Epidermal melanocyte (primary cell): Measurements from ENCODE around the gene GPC2.

Source experiments
- DNase-seq: peaks from one replicate; pipeline ENCODE4 v3.0.0; 2011; ENCODE audit warnings: low spot score; ENCODE audit not compliant: insufficient read length

Gene GPC2

DNA sequence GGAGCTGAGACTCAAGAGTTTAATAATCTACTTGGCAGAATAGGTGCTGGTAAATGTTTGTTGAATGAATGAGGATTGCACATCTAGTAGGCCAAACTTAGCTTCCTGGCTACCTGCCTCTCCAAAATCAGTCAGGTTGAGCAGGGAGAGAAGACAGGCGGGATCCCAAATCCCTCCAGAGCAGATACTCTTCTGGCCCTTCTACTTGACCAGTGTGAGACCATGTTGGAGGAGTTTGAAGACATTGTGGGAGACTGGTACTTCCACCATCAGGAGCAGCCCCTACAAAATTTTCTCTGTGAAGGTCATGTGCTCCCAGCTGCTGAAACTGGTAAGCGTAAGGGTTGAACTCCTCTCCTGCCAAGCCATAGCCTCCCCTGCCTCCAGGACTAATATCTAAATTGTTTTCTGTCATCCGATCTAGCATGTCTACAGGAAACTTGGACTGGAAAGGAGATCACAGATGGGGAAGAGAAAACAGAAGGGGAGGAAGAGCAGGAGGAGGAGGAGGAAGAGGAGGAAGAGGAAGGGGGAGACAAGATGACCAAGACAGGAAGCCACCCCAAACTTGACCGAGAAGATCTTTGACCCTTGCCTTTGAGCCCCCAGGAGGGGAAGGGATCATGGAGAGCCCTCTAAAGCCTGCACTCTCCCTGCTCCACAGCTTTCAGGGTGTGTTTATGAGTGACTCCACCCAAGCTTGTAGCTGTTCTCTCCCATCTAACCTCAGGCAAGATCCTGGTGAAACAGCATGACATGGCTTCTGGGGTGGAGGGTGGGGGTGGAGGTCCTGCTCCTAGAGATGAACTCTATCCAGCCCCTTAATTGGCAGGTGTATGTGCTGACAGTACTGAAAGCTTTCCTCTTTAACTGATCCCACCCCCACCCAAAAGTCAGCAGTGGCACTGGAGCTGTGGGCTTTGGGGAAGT, 52.6 kb downstream of the GPC2 start:
- no peak for DNase-seq

DNA sequence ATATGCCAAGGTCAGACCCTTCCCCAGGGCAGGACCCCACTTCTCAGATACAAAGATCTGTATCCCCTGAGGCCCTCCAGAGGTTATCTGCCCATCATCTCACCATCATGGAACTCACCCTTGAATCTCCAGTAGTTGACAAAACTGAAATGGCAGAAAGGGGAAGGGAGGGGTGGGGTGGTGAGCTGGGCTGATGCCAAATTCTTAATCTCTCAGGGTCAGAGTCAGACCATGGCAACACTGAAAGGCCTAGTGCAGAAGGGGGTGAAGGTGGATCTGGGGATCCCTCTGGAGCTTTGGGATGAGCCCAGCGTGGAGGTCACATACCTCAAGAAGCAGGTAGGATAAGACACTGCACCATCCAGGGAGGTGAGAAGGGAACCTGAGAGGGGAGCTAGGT, 54.6 kb downstream of the GPC2 start:
- DNase-seq, result no peak

DNA sequence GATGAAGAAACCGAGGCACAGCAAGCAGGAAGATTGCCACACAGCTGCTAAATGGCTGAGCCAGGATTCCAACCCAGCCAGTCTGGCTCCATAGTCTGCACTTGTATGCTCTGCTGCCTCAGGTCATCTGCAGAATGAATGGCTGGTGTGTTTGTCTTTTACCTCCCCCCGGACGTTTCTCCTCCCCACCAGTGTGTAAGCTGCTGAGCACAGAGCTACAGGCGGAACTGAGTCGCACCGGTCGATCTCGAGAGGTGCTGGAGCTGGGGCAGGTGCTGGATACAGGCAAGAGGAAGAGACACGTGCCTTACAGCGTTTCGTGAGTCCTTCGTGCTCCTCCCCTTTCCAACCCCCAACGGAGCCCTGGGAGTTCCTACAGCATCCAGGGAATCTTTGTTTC, 55.1 kb downstream of the GPC2 start:
- no peak for DNase-seq

DNA sequence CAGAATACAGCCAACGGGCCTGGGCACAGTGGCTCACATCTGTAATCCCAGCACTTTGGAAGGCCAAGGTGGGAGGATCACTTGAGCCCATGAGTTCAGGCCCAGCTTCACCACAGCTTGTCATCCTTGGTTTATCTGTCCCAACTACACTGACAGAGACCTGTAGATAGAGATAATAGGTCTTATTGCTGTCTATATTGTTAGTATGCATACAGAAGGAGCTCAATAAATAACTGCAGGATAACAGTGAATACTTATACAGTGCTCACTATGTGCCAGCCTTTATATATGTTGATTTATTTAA, 56.5 kb downstream of the GPC2 start:
- no peak for DNase-seq

DNA sequence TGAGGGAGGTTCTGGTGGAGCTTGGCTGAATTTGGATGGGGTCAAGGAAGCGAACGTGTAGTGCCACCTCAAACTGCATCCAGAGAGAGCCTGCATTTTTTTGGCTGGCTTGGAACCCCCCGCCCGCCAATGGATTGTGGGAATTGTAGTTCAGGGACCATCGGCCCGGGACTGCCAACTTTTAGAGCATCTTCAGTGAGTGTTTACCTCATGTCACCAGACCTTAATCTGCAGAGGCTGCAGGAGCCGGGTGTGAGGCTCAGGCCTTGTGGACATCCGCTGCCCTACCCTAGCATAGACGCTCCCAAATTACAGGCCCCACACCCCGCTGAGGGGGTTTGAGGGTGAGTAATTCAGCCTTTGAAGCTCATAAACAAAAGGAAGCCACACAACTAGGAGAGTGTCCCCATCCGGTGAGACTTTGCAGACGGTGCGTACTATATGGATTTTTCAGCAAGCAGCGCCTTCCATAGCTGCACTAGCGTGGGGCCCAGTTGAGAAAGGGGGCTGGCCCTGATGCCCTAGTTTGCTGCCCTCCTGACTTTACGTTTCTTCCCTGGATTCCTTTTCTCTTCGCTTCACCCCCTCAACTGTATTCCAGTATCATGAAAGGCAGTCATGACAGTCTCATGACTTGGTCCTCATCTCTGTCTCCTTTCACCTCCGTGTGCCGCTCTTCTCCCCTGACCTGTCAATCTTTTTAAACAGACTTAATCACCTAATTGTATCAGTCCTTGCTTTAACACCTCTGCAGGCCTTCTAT, 57.0 kb downstream of the GPC2 start:
- peak; percentile 70 for DNase-seq
